Medulla oblongata (tissue), 1 donor: ENCODE results near the gene WDR86.
A peak's percentile ranks its signal among the peaks of the same experiment; 100 is the strongest.

Source experiments
- DNase-seq: peaks from one replicate; pipeline ENCODE4 v3.0.0-alpha.2; 2015; ENCODE audit errors: extremely low spot score

Gene WDR86

DNA sequence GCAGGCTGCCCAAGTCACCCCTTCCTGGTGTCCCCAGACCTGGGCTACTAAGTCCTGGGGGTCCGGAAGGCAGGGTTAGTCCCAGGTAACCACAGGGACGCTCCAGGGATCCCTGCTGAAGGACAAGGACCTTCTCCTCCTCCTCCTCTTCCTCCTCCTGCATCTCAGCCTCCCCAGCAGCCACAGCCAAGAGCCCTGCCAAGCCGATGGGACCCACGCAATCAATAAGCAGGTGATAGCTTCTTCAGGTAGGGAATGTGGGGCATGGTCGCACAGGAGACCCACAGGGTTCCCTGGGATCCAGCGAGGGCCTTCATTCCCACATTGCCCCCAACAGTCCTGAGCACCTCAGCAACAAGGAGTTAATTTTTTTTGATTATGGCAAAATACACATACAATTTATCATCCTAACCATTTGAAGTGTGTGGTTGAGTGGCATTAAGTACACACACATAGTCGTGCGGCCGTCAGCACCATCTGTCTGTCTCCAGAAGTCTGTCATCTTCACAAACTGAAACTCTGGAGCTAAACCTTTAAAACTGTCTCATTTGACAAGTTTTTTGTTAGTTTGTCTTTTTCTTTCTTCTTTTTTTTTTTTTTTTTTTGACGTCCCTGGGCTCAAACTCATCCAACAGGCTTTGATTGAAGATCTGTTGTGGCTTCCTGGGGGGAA, 18.0 kb upstream of the WDR86 start:
- no peak for DNase-seq

DNA sequence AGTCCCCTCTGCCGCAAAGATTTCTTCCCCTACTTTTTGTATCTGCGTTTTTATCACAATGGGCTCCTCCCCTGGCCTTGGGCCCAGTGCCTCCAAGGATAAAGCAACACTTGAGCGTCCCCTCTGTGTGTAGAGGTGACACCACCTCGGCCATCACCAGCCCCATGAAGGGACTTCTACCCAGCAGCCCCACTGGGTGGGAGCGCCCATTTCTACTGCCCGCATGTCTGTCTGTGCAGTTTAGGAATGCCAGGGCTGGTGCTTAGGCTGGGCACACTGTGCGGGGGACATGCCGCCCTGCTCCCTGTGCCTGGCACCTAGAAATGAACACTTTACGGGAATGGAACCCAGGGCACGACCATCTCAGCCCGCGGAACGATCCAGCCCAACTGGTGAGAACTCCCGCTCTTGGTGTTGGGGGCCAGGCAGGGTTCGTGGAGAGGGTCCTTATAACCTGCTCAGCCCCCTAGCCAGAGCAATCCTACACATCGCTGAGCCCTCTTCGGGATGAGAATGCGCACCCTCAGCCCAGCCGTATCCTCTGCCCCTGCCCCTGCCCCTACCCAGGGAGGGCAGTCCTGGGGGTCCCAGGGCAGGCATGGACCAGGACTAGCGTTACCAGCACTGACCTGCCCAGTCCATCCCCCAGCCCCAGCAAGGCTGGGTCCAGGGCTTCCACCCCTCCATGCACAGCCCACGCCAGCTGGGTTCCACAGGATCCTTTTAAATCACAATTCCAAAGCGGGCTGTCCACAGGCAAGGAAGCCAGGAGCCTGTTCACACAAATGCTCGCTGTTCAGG, 17.3 kb upstream of the WDR86 start:
- DNase-seq, result no peak

GRCh38 chr7:151426441-151426903, 16.6 kb upstream of the WDR86 start:
- peak; percentile 50 for DNase-seq

DNA sequence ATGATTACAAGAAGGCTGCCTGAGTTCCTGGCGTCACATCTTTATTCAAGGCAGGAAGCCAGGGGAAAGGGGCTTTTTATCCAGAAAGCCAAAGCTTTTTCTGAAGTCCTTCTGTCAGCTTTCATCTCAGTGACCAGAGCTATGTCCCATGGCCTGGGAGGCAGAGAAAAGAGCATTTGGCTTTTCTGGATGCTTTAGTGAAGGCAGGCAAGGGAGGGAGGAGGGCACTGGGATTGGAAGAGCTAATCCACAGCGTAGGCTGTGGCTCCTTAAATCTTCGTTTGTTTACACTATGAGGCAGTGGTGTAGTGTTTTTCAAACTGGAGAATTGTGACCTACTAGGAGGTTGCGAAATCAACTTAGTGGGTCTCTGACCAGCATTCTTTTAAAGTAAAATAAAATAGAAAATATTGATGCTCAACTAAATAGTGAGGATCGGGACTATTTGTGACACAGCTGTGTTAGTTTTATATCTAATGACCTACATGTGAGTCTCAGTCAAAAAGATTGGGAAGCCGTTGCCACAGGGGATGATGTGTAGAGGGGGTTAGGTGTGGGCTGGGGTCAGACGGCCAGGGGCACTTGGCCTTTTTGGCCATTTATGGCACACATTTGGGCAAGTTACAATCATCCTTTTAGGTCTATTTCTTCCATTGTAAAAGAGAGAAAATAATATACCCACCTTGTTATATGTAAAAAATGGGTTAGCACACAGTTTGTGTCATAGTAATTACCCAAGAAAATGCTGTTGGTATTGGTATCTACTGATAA, 16.0 kb upstream of the WDR86 start:
- DNase-seq, result no peak

GRCh38 chr7:151424799-151425198, 15.0 kb upstream of the WDR86 start:
- no peak for DNase-seq

- no peak for DNase-seq
These were observed 14.1 kb upstream of the WDR86 start for GRCh38 chr7:151423936-151424335.

GRCh38 chr7:151423226-151423625, 13.4 kb upstream of the WDR86 start:
- no peak for DNase-seq

DNA sequence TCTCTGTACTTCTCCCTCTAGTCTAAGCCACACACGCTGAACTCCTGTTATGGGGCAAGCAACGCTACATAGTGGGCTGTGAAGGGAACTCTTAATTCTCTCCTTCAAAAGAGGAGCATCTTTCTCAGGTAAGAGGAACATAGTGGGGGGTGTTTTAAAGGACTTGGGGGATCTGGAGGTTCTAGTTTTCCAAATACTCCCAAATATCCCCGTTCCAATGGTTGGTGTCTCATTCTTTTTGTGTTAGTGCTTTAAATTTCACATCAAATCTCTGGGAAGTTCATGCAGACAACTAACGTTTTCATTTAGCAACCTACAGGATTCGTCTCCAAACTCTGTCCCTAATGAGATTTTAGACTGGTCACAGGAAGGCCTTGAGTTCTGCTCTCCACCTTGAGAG, 12.4 kb upstream of the WDR86 start:
- no peak for DNase-seq

DNA sequence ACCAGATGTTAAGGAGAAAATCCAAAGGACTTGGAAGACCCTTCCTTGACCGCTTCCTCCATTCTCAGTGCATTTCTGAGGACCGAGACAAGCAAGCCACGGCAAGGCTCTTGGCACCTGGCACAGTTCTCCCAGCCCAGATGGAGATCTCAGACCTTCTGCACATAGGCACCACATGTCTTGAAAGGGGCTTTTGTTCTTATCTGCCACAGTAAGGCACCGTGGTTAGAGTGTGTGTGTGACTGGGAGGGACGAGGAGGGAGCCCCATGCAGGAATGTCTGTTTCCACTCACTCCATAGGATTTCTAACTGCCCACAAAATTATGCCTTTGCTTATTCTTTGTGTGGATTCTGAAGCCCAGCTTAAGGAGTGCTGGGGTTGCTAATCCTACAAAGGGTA, 10.3 kb upstream of the WDR86 start:
- no peak for DNase-seq

DNA sequence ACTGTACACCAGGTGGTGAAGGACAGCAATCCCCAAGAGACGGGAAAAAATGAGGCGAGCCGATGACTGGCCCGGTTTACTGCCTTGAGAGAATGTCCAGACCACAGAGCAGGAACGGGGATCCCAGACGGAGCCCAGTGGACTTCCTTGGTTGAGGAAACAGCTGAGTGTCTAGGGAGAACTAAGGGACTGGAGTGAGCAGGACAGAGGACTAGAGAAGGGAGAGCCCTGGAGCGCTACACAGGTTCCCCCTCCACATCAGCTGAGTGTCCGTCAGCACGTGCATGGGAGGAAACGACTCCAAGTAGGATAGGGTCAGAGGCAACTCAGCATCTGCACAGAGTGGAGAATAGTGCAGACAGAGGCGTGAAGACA, 7.1 kb upstream of the WDR86 start:
- no peak for DNase-seq

DNA sequence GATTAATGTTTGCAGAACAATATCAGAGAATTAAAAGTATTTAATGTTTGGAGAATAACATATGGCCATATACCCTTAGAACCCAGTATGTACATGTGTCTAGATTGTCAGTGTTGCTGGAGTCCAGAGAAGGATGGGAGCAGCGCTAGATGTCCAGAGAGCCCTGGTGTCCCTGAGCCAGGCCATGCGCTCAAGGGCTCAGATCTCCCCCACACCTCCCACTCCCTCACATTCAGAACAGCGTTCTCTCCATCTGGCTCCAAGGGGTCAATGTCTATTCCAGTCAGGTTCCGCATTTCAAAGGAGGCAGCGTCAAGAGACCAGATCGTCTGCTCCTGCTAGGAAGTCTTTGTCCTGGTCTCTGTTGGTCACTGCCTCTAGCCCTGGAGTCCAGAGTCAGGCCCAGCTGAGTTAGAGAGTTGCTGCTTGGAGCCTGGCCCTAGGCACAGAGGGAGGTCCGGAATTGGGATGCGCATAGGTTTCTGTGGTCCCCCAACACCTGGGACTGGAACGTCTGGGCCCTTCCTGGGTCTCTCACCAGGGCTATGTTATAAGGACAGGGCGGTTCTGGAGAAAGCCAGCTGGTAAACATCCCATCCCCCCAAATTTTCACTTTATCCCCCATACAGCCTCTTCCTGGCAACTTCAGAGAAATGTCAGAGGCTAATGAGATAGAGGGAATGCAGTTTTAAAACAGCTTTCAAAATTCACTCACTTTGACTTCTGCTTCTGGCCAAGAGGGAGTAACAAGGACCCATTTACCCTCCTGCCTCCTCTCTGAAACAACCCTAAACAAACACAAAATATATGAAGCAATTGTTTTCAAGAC, 6.5 kb upstream of the WDR86 start:
- DNase-seq, result no peak

DNA sequence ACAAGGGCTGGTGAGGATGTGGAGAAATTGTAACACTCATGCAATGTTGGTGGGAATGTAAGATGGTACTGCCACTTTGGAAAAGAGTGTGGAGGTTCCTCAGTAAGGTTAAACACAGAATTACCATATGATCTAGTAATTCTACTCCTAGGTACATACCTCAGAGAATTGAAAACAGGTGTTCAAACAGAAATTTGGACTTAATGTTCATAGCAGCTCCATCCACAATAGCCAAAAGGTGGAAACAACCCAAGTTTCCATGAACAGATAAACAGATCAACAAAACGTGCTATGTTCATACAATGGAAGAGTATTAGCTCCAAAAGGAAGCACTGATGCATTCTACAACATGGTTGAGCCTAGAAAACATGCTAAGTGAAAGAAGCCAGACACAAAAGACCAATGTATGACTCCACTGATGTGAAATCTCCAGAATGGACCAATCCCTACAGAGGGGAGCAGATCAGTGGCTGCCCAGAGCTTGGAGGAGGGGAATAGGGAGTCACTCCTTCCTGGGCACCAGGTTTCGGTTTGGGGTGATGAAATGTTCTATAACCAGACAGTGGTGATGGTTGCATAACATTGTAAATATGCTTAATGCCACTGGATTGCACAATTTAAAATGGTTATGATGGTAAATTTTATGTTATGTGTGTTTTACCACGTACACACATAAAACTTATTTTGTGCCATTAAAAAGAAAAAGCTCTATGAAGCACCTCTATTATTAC, 5.7 kb upstream of the WDR86 start:
- DNase-seq, result no peak

- DNase-seq, result no peak
These were observed 3.4 kb upstream of the WDR86 start for GRCh38 chr7:151413241-151413640.

GRCh38 chr7:151412318-151412717, 2.5 kb upstream of the WDR86 start:
- DNase-seq, result no peak

DNA sequence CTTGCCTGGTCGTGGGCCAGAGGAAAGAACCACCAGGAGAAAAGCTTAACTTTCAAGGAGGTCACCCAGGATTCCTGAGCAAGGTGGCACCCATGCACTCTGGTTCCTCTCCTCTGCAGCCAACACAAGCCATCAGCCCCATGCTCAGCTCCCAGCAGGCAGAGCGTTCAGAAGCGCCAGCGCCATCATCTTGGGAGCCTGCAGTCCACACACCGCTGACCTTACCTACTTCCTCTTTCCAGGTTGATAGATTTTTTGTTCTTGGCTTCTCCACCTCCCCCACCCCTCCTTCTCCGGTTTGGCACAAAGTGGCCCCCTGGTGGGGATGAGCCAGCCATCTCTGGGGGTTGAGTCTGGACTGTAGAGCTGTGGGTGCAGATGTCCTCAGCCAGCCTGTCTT, 1.7 kb upstream of the WDR86 start:
- no peak for DNase-seq

- no peak for DNase-seq
These were observed 860 bp upstream of the WDR86 start for GRCh38 chr7:151410405-151411390.

DNA sequence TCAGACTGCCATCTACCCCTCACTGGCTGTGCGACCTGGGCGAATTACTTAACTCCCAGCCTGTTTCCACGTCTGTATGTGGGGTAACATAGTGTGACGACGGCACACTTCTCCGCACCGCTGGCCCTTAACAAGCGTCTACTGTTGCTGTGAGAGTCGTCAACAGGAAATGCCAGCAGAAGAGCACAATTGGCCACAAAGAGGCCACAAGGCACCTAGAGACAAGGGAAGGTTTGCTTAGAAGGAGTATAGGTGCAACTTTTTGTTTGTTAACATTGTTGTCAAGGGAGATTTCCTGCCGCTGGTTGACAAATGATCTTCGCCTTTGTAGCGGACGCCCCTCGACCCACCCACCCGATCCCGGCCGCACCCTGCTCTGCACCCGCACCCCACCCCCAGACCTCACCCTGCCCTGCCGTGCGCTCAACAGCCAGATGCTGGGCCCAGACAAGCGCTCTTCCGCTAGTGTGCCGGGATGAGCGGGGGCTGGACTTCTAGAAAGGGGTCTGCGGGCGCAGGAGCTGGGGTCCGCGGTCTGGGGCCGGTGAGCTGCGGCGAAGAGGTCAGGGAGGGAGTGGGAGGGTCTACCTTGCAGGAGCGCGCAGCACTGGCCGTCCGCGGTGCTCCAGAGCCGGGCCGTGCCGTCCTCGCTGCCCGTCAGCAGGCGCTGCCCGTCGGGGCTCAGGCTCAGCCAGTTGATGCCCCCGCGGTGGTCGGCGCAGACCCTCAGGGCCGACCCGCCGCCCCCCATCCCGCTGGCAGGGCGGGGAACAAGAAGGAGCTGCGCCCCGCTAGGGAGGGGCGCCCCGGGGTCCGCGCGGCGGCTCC, 785 bp downstream of the WDR86 start:
- no peak for DNase-seq

GRCh38 chr7:151408498-151408838, 1.4 kb downstream of the WDR86 start:
- no peak for DNase-seq
